ENCODE data around the gene LHPP. TPM values are rescaled to one million over a fixed set of nuclear protein-coding genes. Genes with fewer than 3 reads are reported as not detected.
A peak's percentile ranks its signal among the peaks of the same experiment; 100 is the strongest.

The LHPP gene
- total and polyA plus RNA-seq, 4 donors, result 15.0 to 58.3 (median 35.9) TPM

DNA sequence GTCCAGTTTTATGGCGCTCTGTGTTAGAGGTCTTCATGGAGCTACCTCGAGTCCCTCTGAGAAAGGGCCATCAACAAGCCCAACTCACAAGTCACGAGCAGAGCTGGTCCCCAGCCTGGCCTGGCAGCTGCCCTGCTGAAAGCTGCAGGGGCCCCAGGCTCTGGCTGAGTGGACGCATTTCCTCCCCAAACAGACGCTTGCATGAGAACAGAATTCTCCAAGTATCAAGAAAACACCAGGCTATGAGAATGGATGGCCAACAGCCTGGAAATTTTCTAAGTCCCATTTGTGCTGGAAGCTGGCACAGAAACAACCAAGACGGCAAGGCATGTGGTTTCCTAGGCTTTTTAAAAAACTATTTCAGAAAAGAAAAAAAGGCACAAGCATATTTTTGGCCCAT lies 167.8 kb downstream of the LHPP start:
- no peaks in the 10 kb centered on the region for H3K9me3 ChIP-seq (ENCODE audit: control insufficient read depth, insufficient read depth, low read length)
- no peak overlapping the region for H3K4me3 ChIP-seq (ENCODE audit: low read depth, low read length)
- no peaks in the 10 kb centered on the region for H3K27me3 ChIP-seq (ENCODE audit: control insufficient read depth, insufficient read depth, low read length)
- 29% methylated on average over 6 of the region's 6 CpGs for WGBS (ENCODE audit: insufficient coverage)
- peaks cover 84% of the 10 kb centered on the region for H3K4me1 ChIP-seq (ENCODE audit: control insufficient read depth, insufficient read depth, low read length)
- DNase-seq (ENCODE audit: low read depth in 4 of 6, low spot score in 6 of 6), result peak in 2 of 6 donors; percentile 47 to 91
- no peak overlapping the region for H3K27ac ChIP-seq (ENCODE audit: low read depth, low read length)
- H3K36me3 ChIP-seq (ENCODE audit: control insufficient read depth, insufficient read depth, low read length), result peaks cover 38% of the 10 kb centered on the region

- Histone ChIP-seq H3K9me3 (ENCODE audit: control insufficient read depth, insufficient read depth, low read length) (no peaks in the 10 kb centered on the region), H3K27me3 (ENCODE audit: control insufficient read depth, insufficient read depth, low read length) (no peaks in the 10 kb centered on the region), H3K4me1 (ENCODE audit: control insufficient read depth, insufficient read depth, low read length) (peaks cover 81% of the 10 kb centered on the region), H3K36me3 (ENCODE audit: control insufficient read depth, insufficient read depth, low read length) (peaks cover 34% of the 10 kb centered on the region), H3K27ac (ENCODE audit: low read depth, low read length) (no peak overlapping the region), H3K4me3 (ENCODE audit: low read depth, low read length) (no peak overlapping the region)
- 70% methylated on average over 3 of the region's 6 CpGs for WGBS (ENCODE audit: insufficient coverage)
- DNase-seq (ENCODE audit: low read depth in 4 of 6, low spot score in 6 of 6), result no peak
Measured at GRCh38 chr10:124629842-124630241, 168.2 kb downstream of the LHPP start.

DNA sequence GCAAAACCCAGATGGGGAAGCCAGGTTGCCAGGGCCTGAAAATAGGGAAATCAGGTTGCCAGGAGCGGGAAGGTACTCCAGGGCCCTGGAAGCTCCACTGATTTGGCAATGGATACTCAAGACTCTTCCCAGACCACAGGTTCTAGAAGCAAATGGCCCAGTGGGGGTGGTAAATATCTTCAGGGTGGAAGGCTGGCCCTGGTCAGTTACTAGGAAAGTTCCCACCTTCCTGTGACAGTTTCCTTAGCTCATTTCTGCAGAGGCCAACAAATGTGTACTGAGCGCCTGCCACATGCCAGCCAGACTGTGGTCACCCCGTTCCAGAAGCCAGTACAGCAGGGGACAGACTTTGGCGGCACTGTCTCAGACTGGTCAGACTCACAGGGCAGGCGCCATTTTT lies 168.9 kb downstream of the LHPP start:
- DNase-seq (ENCODE audit: low read depth in 4 of 6, low spot score in 6 of 6), result peak in 1 of 6 donors; percentile 40
- Histone ChIP-seq H3K27me3 (ENCODE audit: control insufficient read depth, insufficient read depth, low read length) (no peaks in the 10 kb centered on the region), H3K36me3 (ENCODE audit: control insufficient read depth, insufficient read depth, low read length) (peaks cover 31% of the 10 kb centered on the region), H3K27ac (ENCODE audit: low read depth, low read length) (no peak overlapping the region), H3K4me1 (ENCODE audit: control insufficient read depth, insufficient read depth, low read length) (peaks cover 74% of the 10 kb centered on the region), H3K9me3 (ENCODE audit: control insufficient read depth, insufficient read depth, low read length) (no peaks in the 10 kb centered on the region), H3K4me3 (ENCODE audit: low read depth, low read length) (no peak overlapping the region)
- 79% methylated on average over 5 of the region's 5 CpGs for WGBS (ENCODE audit: insufficient coverage)

GRCh38 chr10:124632064-124632531 lies 170.5 kb downstream of the LHPP start:
- WGBS (ENCODE audit: insufficient coverage), result 31% methylated on average over 19 of the region's 19 CpGs
- peaks cover 59% of the 10 kb centered on the region for H3K4me1 ChIP-seq (ENCODE audit: control insufficient read depth, insufficient read depth, low read length)

DNA sequence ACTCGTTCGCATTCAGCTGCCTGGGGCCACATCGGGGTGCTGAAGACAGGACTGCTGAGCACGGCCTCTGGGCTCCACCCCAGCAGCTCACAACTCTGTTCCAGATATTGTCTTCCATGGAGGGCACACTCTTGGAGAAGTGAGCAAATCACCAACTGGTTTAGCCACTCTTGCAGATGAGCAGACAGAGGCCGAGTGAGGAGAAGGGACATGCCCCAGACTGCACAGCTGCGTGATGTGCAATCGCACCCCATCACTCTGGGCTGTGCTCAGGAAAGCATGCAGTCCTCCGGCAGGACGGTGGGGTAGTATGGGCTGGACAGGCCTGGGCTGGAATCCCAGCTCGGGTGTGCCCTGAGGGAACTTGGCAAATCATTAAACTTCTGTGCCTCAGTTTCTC lies 170.9 kb downstream of the LHPP start:
- H3K4me3 ChIP-seq (ENCODE audit: low read depth, low read length), result no peak overlapping the region
- H3K36me3 ChIP-seq (ENCODE audit: control insufficient read depth, insufficient read depth, low read length), result peaks cover 29% of the 10 kb centered on the region
- H3K4me1 ChIP-seq (ENCODE audit: control insufficient read depth, insufficient read depth, low read length), result peaks cover 54% of the 10 kb centered on the region
- no peaks in the 10 kb centered on the region for H3K27me3 ChIP-seq (ENCODE audit: control insufficient read depth, insufficient read depth, low read length)
- peak overlapping the region; percentile 19 for H3K27ac ChIP-seq (ENCODE audit: low read depth, low read length)
- no peak for DNase-seq (ENCODE audit: low read depth in 4 of 6, low spot score in 6 of 6)
- H3K9me3 ChIP-seq (ENCODE audit: control insufficient read depth, insufficient read depth, low read length), result no peaks in the 10 kb centered on the region
- WGBS (ENCODE audit: insufficient coverage), result 68% methylated on average over 10 of the region's 10 CpGs

More at GRCh38 chr10:124632064-124632531, 170.5 kb downstream of the LHPP start:
- Histone ChIP-seq H3K9me3 (ENCODE audit: control insufficient read depth, insufficient read depth, low read length) (no peaks in the 10 kb centered on the region), H3K4me3 (ENCODE audit: low read depth, low read length) (no peak overlapping the region), H3K36me3 (ENCODE audit: control insufficient read depth, insufficient read depth, low read length) (peaks cover 27% of the 10 kb centered on the region), H3K27me3 (ENCODE audit: control insufficient read depth, insufficient read depth, low read length) (no peaks in the 10 kb centered on the region), H3K27ac (ENCODE audit: low read depth, low read length) (peak overlapping the region; percentile 19)
- peak in 2 of 6 donors; percentile 27 to 75 for DNase-seq (ENCODE audit: low read depth in 4 of 6, low spot score in 6 of 6)

- H3K4me3 ChIP-seq (ENCODE audit: low read depth, low read length), result no peak overlapping the region
- H3K36me3 ChIP-seq (ENCODE audit: control insufficient read depth, insufficient read depth, low read length), result peaks cover 40% of the 10 kb centered on the region
- no peaks in the 10 kb centered on the region for H3K27me3 ChIP-seq (ENCODE audit: control insufficient read depth, insufficient read depth, low read length)
- H3K4me1 ChIP-seq (ENCODE audit: control insufficient read depth, insufficient read depth, low read length), result peaks cover 47% of the 10 kb centered on the region
- H3K9me3 ChIP-seq (ENCODE audit: control insufficient read depth, insufficient read depth, low read length), result no peaks in the 10 kb centered on the region
- 90% methylated on average over 17 of the region's 19 CpGs for WGBS (ENCODE audit: insufficient coverage)
- no peak for DNase-seq (ENCODE audit: low read depth in 4 of 6, low spot score in 6 of 6)
- no peak overlapping the region for H3K27ac ChIP-seq (ENCODE audit: low read depth, low read length)
Measured at GRCh38 chr10:124636271-124636995, 174.8 kb downstream of the LHPP start.

- H3K4me1 ChIP-seq (ENCODE audit: control insufficient read depth, insufficient read depth, low read length), result peaks cover 47% of the 10 kb centered on the region
- WGBS (ENCODE audit: insufficient coverage), result 96% methylated on average over 14 of the region's 14 CpGs
- no peaks in the 10 kb centered on the region for H3K27me3 ChIP-seq (ENCODE audit: control insufficient read depth, insufficient read depth, low read length)
- H3K36me3 ChIP-seq (ENCODE audit: control insufficient read depth, insufficient read depth, low read length), result peaks cover 36% of the 10 kb centered on the region
- no peak overlapping the region for H3K4me3 ChIP-seq (ENCODE audit: low read depth, low read length)
- no peak overlapping the region for H3K27ac ChIP-seq (ENCODE audit: low read depth, low read length)
- no peaks in the 10 kb centered on the region for H3K9me3 ChIP-seq (ENCODE audit: control insufficient read depth, insufficient read depth, low read length)
- DNase-seq (ENCODE audit: low read depth in 4 of 6, low spot score in 6 of 6), result no peak
Measured at GRCh38 chr10:124637091-124637700, 175.6 kb downstream of the LHPP start.

GRCh38 chr10:124637746-124638145 lies 176.1 kb downstream of the LHPP start:
- H3K9me3 ChIP-seq (ENCODE audit: control insufficient read depth, insufficient read depth, low read length), result no peaks in the 10 kb centered on the region
- no peak overlapping the region for H3K4me3 ChIP-seq (ENCODE audit: low read depth, low read length)
- H3K4me1 ChIP-seq (ENCODE audit: control insufficient read depth, insufficient read depth, low read length), result peaks cover 47% of the 10 kb centered on the region
- no peak for DNase-seq (ENCODE audit: low read depth in 4 of 6, low spot score in 6 of 6)
- H3K27ac ChIP-seq (ENCODE audit: low read depth, low read length), result no peak overlapping the region
- peaks cover 35% of the 10 kb centered on the region for H3K36me3 ChIP-seq (ENCODE audit: control insufficient read depth, insufficient read depth, low read length)
- H3K27me3 ChIP-seq (ENCODE audit: control insufficient read depth, insufficient read depth, low read length), result no peaks in the 10 kb centered on the region
- WGBS (ENCODE audit: insufficient coverage), result 96% methylated on average over 8 of the region's 8 CpGs

- H3K9me3 ChIP-seq (ENCODE audit: control insufficient read depth, insufficient read depth, low read length), result no peaks in the 10 kb centered on the region
- peaks cover 40% of the 10 kb centered on the region for H3K36me3 ChIP-seq (ENCODE audit: control insufficient read depth, insufficient read depth, low read length)
- no peak overlapping the region for H3K27ac ChIP-seq (ENCODE audit: low read depth, low read length)
- no peak for DNase-seq (ENCODE audit: low read depth in 4 of 6, low spot score in 6 of 6)
- 88% methylated on average over 6 of the region's 6 CpGs for WGBS (ENCODE audit: insufficient coverage)
- no peaks in the 10 kb centered on the region for H3K27me3 ChIP-seq (ENCODE audit: control insufficient read depth, insufficient read depth, low read length)
- H3K4me3 ChIP-seq (ENCODE audit: low read depth, low read length), result no peak overlapping the region
- H3K4me1 ChIP-seq (ENCODE audit: control insufficient read depth, insufficient read depth, low read length), result peaks cover 59% of the 10 kb centered on the region
Measured at GRCh38 chr10:124639206-124639605, 177.6 kb downstream of the LHPP start.

DNA sequence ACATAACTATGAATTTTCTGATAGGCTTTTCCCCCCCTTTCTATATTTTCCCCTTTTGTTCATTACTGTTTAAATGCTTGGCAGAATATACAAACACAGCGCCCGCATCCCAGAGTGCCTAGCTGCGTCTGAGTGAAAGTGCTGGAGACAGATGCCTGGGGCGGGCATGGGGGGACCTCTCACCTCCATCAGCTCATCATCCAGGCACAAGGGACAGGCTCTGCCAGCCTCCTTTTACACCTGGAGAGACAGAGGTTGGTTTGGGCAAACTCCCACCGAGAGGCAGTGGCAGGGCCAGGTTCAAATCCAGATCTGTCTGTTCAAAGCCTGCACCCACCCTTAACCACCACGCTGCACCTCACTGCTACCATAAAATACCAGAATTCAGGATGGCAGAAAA lies 178.0 kb downstream of the LHPP start:
- 87% methylated on average over 6 of the region's 6 CpGs for WGBS (ENCODE audit: insufficient coverage)
- H3K27me3 ChIP-seq (ENCODE audit: control insufficient read depth, insufficient read depth, low read length), result no peaks in the 10 kb centered on the region
- no peak for DNase-seq (ENCODE audit: low read depth in 4 of 6, low spot score in 6 of 6)
- no peak overlapping the region for H3K4me3 ChIP-seq (ENCODE audit: low read depth, low read length)
- H3K36me3 ChIP-seq (ENCODE audit: control insufficient read depth, insufficient read depth, low read length), result peaks cover 40% of the 10 kb centered on the region
- no peaks in the 10 kb centered on the region for H3K9me3 ChIP-seq (ENCODE audit: control insufficient read depth, insufficient read depth, low read length)
- H3K27ac ChIP-seq (ENCODE audit: low read depth, low read length), result no peak overlapping the region
- peaks cover 63% of the 10 kb centered on the region for H3K4me1 ChIP-seq (ENCODE audit: control insufficient read depth, insufficient read depth, low read length)

All from spinal cord (tissue), 10 donors.